PFSK-1 (cell line): Measurements from ENCODE around the gene PCED1B.

Experiments used
- POLR2AphosphoS5 ChIP-seq: IDR thresholded peaks from 2 replicates; pipeline ENCODE4 v1.6.1; 2012; ENCODE audit warnings: low read depth, mild to moderate bottlenecking, control low read depth, low read length, moderate library complexity
- TAF1 ChIP-seq: IDR thresholded peaks from 2 replicates; pipeline ENCODE4 v1.6.1; 2012; ENCODE audit warnings: low read length, control low read depth, borderline replicate concordance; ENCODE audit not compliant: insufficient read depth

DNA sequence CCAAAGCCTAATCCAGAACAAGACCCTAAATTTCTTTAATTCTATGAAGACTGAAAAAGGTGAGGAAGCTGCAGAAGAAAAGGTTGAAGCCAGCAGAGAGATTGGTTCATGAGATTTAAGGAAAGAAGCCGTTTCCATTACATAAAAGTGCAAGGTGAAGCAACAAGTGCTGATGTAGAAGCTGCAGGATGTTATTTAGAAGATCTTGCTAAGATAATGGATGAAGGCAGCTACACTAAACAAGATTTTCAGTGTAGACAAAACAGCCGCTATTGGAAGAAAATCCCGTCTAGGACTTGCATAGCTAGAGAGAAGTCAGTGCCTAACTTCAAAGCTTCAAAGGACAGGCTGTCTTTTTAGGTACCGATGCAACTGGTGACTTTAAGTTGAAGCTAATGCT, 65.8 kb downstream of the PCED1B start:
- TF ChIP-seq POLR2AphosphoS5 (no peak), TAF1 (no peak)
